ENCODE data around the gene MRTFB. TPM values are rescaled to one million over a fixed set of nuclear protein-coding genes. Genes with fewer than 3 reads are reported as not detected.
"Not testable (repeated sequence)": the region's sequence is repeated elsewhere in the genome, so short reads cannot be mapped to it uniquely, and the experiment has no call there.

The MRTFB gene
- total and polyA plus RNA-seq, 4 experiments from 2014 or later: 6.1 to 26.7 (median 15.6) TPM

DNA sequence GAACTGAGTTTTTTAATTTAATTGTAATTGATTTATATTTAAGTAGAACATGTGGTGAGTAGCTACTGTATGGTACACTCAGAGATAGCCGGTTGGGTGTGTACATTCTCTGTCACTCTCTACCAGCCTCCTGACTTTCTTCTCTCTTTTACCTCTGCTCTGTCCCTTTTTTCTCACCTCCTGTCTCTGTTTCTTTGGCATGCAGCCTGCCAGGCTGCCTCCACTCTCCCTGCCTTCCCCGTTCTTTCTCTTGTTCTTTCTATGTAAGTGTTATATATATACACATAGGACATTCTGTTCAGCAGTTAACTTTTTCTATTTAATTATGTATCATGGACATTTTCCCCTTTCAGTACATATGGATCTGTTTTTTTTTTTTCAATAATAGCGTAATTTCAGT, 50.8 kb downstream of the MRTFB start:
- Mint-ChIP-seq H3K36me3 (peaks cover 0 to 17% of the 10 kb centered on the region in 2 donors), H3K27ac (no peak overlapping the region), H3K4me1 (peaks cover 4 to 12% (median 9%) of the 10 kb centered on the region in 4 donors), H3K9me3 (peaks cover 0 to 8% (median 3%) of the 10 kb centered on the region in 8 donors), H3K4me3 (no peak overlapping the region), H3K27me3 (no peaks in the 10 kb centered on the region)
- intact Hi-C loops (cut with micrococcal nuclease): loop anchor here (10.0 kb wide), 1 partner anchor 63 kb away; no protein-coding TSS in a partner anchor
- ChIA-PET CTCF (ENCODE audit: partially characterized antibody) (no interaction called here), POLR2A (ENCODE audit: partially characterized antibody) (no interaction called here)
- no peaks in the 10 kb centered on the region for H3K9me3 ChIP-seq (ENCODE audit: control insufficient read depth in 1 of 2, low read length in 2 of 2)
- H3K27ac ChIP-seq (ENCODE audit: low read depth, low read length): no peak overlapping the region
- no peaks in the 10 kb centered on the region for H3K36me3 ChIP-seq (ENCODE audit: insufficient read depth, low read length)
- no peaks in the 10 kb centered on the region for H3K27me3 ChIP-seq (ENCODE audit: insufficient read depth, low read length)
- H3K4me3 ChIP-seq (ENCODE audit: low read length in 2 of 2): no peak overlapping the region
- H3K4me1 ChIP-seq (ENCODE audit: insufficient read depth, low read length): no peaks in the 10 kb centered on the region
- DNase-seq: no peak

DNA sequence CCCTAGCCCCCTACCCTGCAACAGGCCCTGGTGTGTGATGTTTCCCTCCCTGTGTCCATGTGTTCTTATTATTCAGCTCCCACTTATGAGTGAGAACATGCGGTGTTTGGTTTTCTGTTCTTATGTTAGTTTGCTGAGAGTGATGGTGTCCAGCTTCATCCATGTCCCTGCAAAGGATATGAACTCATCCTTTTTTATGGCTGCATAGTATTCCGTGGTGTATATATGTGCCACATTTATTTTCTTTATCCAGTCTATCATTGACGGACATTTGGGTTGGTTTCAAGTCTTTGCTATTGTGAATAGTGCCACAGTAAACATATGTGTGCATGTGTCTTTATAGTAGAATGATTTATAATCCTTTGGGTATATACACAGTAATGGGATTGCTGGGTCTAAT, 51.3 kb downstream of the MRTFB start:
- H3K27me3 Mint-ChIP-seq; H3K4me1 ChIP-seq (ENCODE audit: insufficient read depth, low read length); H3K27ac Mint-ChIP-seq; POLR2A ChIA-PET (ENCODE audit: partially characterized antibody); CTCF ChIA-PET (ENCODE audit: partially characterized antibody); H3K4me3 ChIP-seq (ENCODE audit: low read length in 2 of 2); DNase-seq; H3K27ac ChIP-seq (ENCODE audit: low read depth, low read length); H3K4me3 Mint-ChIP-seq; H3K36me3 ChIP-seq (ENCODE audit: insufficient read depth, low read length); H3K27me3 ChIP-seq (ENCODE audit: insufficient read depth, low read length); H3K9me3 Mint-ChIP-seq; H3K9me3 ChIP-seq (ENCODE audit: control insufficient read depth in 1 of 2, low read length in 2 of 2): not testable (repeated sequence)
- Mint-ChIP-seq H3K4me1 (peaks cover 4 to 12% (median 9%) of the 10 kb centered on the region in 4 donors), H3K36me3 (peaks cover 0 to 17% of the 10 kb centered on the region in 2 donors)
- intact Hi-C loops (cut with micrococcal nuclease): loop anchor here (10.0 kb wide), 1 partner anchor 62 kb away; no protein-coding TSS in a partner anchor

DNA sequence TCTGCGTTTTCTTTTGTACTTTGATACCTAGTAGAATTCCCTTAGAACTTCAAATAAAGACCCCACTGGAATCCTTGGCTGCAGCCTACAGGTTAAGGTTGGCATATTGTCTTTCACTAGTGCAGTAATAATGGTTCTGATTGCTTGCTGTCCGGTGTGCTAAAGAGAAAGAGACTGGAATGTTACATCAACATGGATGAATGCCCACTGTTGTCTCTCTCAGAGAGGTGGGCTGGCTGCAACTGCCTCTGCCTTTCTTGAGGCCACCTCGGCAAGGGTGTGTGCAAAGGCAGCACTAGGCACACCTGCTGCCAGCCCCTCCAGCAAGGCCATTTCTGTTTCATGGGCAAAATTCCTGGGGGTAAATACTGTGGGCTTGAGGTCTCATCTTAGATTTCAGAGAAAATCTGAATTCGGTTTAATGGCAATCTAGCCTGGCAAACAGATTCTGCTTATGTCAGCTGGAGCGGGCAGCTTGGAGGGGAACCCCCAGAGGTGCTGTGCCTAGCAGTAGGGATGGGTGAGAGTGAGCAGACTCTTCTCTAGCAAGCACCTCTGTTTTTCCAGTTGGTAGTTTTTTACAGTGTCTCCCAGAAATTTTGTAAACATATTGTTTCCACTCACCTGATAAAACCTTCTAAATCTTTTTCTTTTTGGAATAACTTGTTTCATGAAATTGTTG, 54.0 kb downstream of the MRTFB start:
- Mint-ChIP-seq H3K4me3 (no peak overlapping the region), H3K27ac (no peak overlapping the region), H3K27me3 (no peaks in the 10 kb centered on the region), H3K36me3 (peaks cover 4 to 19% of the 10 kb centered on the region in 2 donors), H3K9me3 (peaks cover 0 to 2% (median 0%) of the 10 kb centered on the region in 8 donors), H3K4me1 (peaks cover 4 to 12% (median 9%) of the 10 kb centered on the region in 4 donors)
- ChIA-PET CTCF (ENCODE audit: partially characterized antibody) (no interaction called here), POLR2A (ENCODE audit: partially characterized antibody) (no interaction called here)
- intact Hi-C loops (cut with micrococcal nuclease): loop anchor here (10.0 kb wide), 1 partner anchor 60 kb away; no protein-coding TSS in a partner anchor
- H3K4me3 ChIP-seq (ENCODE audit: low read length in 2 of 2): no peak overlapping the region
- H3K9me3 ChIP-seq (ENCODE audit: control insufficient read depth in 1 of 2, low read length in 2 of 2): no peaks in the 10 kb centered on the region
- H3K36me3 ChIP-seq (ENCODE audit: insufficient read depth, low read length): no peaks in the 10 kb centered on the region
- no peaks in the 10 kb centered on the region for H3K4me1 ChIP-seq (ENCODE audit: insufficient read depth, low read length)
- H3K27me3 ChIP-seq (ENCODE audit: insufficient read depth, low read length): no peaks in the 10 kb centered on the region
- no peak overlapping the region for H3K27ac ChIP-seq (ENCODE audit: low read depth, low read length)
- DNase-seq: no peak

DNA sequence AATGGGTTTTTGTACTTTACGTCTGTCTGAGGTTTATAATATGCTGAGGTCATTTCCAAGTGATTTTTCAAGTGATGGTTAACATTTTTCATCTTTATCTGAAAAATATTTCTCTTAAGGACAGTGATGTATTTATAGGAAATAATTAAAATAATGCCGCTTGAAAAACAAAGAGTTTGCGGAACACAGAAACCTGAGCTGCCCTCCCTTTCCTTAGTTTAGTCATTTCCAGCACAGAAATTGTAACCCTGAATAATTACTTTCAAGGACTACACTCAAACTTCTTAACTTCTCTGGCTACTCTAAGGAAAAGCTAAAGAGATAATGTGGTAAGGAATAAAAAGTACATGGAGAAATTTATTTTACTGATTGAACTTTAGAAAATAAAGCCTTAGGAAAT, 54.6 kb downstream of the MRTFB start:
- ChIA-PET CTCF (ENCODE audit: partially characterized antibody) (no interaction called here), POLR2A (ENCODE audit: partially characterized antibody) (no interaction called here)
- H3K4me1 Mint-ChIP-seq: peaks cover 4 to 9% (median 8%) of the 10 kb centered on the region in 4 donors
- no peak overlapping the region for H3K4me3 Mint-ChIP-seq
- Histone ChIP-seq H3K27ac (ENCODE audit: low read depth, low read length) (no peak overlapping the region), H3K4me1 (ENCODE audit: insufficient read depth, low read length) (no peaks in the 10 kb centered on the region), H3K36me3 (ENCODE audit: insufficient read depth, low read length) (no peaks in the 10 kb centered on the region), H3K27me3 (ENCODE audit: insufficient read depth, low read length) (no peaks in the 10 kb centered on the region), H3K4me3 (ENCODE audit: low read length in 2 of 2) (no peak overlapping the region), H3K9me3 (ENCODE audit: control insufficient read depth in 1 of 2, low read length in 2 of 2) (no peaks in the 10 kb centered on the region)
- no peaks in the 10 kb centered on the region for H3K27me3 Mint-ChIP-seq
- no peak overlapping the region for H3K27ac Mint-ChIP-seq
- H3K9me3 Mint-ChIP-seq: peaks cover 0 to 2% (median 0%) of the 10 kb centered on the region in 8 donors
- intact Hi-C loops (cut with micrococcal nuclease): loop anchor here (10.0 kb wide), 1 partner anchor 59 kb away; no protein-coding TSS in a partner anchor
- H3K36me3 Mint-ChIP-seq: peaks cover 7 to 20% of the 10 kb centered on the region in 2 donors
- DNase-seq: no peak

DNA sequence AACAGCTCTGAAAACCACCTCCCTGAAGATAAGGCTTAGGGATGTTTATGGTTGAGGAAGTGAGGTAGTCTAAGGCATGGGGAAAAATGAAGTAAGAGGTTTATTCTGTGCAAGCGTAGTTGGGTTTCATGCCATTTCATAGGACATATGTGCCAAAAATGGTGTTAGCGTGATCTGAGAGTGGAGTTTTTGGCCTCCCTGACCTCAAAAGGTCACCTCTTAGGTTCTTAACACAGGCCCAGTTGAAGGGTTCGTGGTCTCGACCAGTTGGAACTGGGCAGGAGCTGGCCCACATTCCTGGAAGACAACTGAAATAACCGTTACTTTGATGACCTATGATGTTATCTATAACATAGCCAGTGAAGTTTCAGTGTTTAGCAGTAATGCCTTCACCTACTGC, 57.0 kb downstream of the MRTFB start:
- H3K27me3 ChIP-seq (ENCODE audit: insufficient read depth, low read length): no peaks in the 10 kb centered on the region
- Mint-ChIP-seq H3K27me3 (no peaks in the 10 kb centered on the region), H3K9me3 (peaks cover 0 to 2% (median 0%) of the 10 kb centered on the region in 8 donors), H3K4me1 (peaks cover 4 to 7% (median 6%) of the 10 kb centered on the region in 4 donors), H3K4me3 (no peak overlapping the region), H3K27ac (no peak overlapping the region), H3K36me3 (peaks cover 10 to 21% of the 10 kb centered on the region in 2 donors)
- POLR2A ChIA-PET (ENCODE audit: partially characterized antibody): no interaction called here
- no peaks in the 10 kb centered on the region for H3K36me3 ChIP-seq (ENCODE audit: insufficient read depth, low read length)
- H3K4me1 ChIP-seq (ENCODE audit: insufficient read depth, low read length): no peaks in the 10 kb centered on the region
- DNase-seq: no peak
- no peaks in the 10 kb centered on the region for H3K9me3 ChIP-seq (ENCODE audit: control insufficient read depth in 1 of 2, low read length in 2 of 2)
- no peak overlapping the region for H3K27ac ChIP-seq (ENCODE audit: low read depth, low read length)
- CTCF ChIA-PET (ENCODE audit: partially characterized antibody): no interaction called here
- no peak overlapping the region for H3K4me3 ChIP-seq (ENCODE audit: low read length in 2 of 2)
- intact Hi-C loops (cut with micrococcal nuclease): loop anchor here (10.0 kb wide), 1 partner anchor 57 kb away; no protein-coding TSS in a partner anchor

DNA sequence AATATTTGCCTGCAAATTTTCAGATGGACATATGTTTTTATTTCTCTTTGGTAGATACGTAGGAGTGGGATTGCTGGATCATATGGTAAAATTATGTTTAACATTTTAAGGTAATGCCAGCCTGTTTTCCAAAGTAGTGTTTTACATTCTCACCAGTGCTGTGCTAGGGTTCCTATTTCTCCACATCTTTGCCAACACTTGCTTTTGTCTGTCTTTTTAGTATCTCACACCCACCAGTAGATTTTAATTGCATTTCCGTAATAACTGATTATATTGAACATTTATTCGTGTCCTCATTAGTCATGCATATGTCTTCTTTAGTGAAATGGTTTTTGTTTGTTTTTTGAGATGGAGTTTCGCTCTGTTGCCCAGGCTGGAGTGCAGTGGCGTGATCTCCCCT, 58.4 kb downstream of the MRTFB start:
- no peaks in the 10 kb centered on the region for H3K27me3 Mint-ChIP-seq
- Histone ChIP-seq H3K9me3 (ENCODE audit: control insufficient read depth in 1 of 2, low read length in 2 of 2) (no peaks in the 10 kb centered on the region), H3K27me3 (ENCODE audit: insufficient read depth, low read length) (no peaks in the 10 kb centered on the region), H3K4me3 (ENCODE audit: low read length in 2 of 2) (no peak overlapping the region), H3K36me3 (ENCODE audit: insufficient read depth, low read length) (no peaks in the 10 kb centered on the region), H3K4me1 (ENCODE audit: insufficient read depth, low read length) (no peaks in the 10 kb centered on the region), H3K27ac (ENCODE audit: low read depth, low read length) (no peak overlapping the region)
- H3K9me3 Mint-ChIP-seq: peaks cover 0 to 2% (median 0%) of the 10 kb centered on the region in 8 donors
- ChIA-PET CTCF (ENCODE audit: partially characterized antibody) (no interaction called here), POLR2A (ENCODE audit: partially characterized antibody) (no interaction called here)
- H3K27ac Mint-ChIP-seq: no peak overlapping the region
- H3K4me1 Mint-ChIP-seq: peaks cover 1 to 5% (median 4%) of the 10 kb centered on the region in 4 donors
- peaks cover 10 to 23% of the 10 kb centered on the region in 2 donors for H3K36me3 Mint-ChIP-seq
- DNase-seq: no peak
- no peak overlapping the region for H3K4me3 Mint-ChIP-seq
- intact Hi-C loops (cut with micrococcal nuclease): loop anchor here (10.0 kb wide), 1 partner anchor 55 kb away; no protein-coding TSS in a partner anchor

DNA sequence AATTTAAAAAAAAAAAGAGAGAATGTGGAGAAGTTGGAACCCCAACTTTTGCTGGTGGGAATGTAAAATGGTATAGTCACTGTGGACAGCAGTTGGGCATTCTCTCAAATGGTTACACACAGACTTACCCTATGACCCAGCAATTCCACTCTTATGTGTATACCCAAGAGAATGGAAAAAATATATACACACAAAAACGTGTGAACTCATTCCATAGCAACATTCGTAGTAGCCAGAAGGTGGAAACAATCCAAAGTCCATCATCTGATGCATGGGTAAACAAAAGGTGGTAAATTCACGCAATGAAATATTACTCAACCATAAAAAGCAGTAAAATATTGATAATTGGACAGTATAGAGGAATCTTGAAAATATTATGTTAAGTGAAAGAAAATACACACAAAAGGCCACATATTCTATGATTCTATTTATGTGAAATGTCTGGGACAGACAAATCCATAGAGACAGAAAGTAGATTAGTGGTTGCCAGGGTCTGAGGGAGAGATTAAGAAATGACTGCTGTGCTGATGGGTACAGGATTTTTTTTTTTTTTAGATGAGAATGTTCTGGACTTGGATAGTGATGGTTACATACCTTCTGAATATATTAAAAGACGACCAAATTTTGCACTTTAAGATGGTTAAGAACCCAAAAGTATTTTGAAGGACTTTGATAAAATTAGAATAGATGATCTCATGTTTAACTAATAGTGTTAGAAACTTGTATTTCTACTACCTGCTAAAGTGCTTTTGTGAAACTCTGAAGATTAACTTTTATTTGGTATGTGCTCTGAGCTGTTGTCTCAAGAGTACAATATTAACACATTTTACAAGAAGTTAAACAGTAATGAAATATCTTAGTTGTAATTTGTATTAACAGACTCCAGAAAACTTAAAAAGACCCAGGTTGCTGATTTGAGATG, 60.9 kb downstream of the MRTFB start:
- Histone ChIP-seq H3K9me3 (ENCODE audit: control insufficient read depth in 1 of 2, low read length in 2 of 2) (no peaks in the 10 kb centered on the region), H3K4me3 (ENCODE audit: low read length in 2 of 2) (no peak overlapping the region), H3K4me1 (ENCODE audit: insufficient read depth, low read length) (no peaks in the 10 kb centered on the region), H3K27ac (ENCODE audit: low read depth, low read length) (no peak overlapping the region), H3K27me3 (ENCODE audit: insufficient read depth, low read length) (no peaks in the 10 kb centered on the region), H3K36me3 (ENCODE audit: insufficient read depth, low read length) (no peaks in the 10 kb centered on the region)
- H3K27me3 Mint-ChIP-seq: no peaks in the 10 kb centered on the region
- peaks cover 15 to 40% of the 10 kb centered on the region in 2 donors for H3K36me3 Mint-ChIP-seq
- intact Hi-C loops (cut with micrococcal nuclease): no loop called here
- POLR2A ChIA-PET (ENCODE audit: partially characterized antibody): no interaction called here
- CTCF ChIA-PET (ENCODE audit: partially characterized antibody): no interaction called here
- H3K4me3 Mint-ChIP-seq: no peak overlapping the region
- DNase-seq: no peak
- H3K27ac Mint-ChIP-seq: no peak overlapping the region
- H3K9me3 Mint-ChIP-seq: peaks cover 0 to 2% (median 0%) of the 10 kb centered on the region in 8 donors
- H3K4me1 Mint-ChIP-seq: peaks cover 0 to 5% (median 0%) of the 10 kb centered on the region in 4 donors

Measured in CD4-positive, alpha-beta memory T cell (primary cell).